AG09309 (cell line): ENCODE measurements around the gene PHF2.
"Not testable (repeated sequence)": the region's sequence is repeated elsewhere in the genome, so short reads cannot be mapped to it uniquely, and the experiment has no call there.

ENCODE experiments used
- DNase-seq: peaks from one replicate; pipeline ENCODE4 v3.0.0-alpha.2; 2010; ENCODE audit warnings: low read depth
- H3K4me3 ChIP-seq: 2 replicates; pipeline ENCODE4 v1.5.1; 2011; ENCODE audit warnings: mild to moderate bottlenecking, low read depth, low read length, moderate library complexity; ENCODE audit not compliant: control insufficient read depth
- TF ChIP-seq, protein P1 (sequence below): IDR thresholded peaks from 2 replicates; pipeline ENCODE4 v1.5.1; 2011; ENCODE audit warnings: mild to moderate bottlenecking, low read depth, low read length, inconsistent platforms; ENCODE audit not compliant: insufficient read depth, control insufficient read depth; ENCODE audit errors: missing control alignments

Gene PHF2

DNA sequence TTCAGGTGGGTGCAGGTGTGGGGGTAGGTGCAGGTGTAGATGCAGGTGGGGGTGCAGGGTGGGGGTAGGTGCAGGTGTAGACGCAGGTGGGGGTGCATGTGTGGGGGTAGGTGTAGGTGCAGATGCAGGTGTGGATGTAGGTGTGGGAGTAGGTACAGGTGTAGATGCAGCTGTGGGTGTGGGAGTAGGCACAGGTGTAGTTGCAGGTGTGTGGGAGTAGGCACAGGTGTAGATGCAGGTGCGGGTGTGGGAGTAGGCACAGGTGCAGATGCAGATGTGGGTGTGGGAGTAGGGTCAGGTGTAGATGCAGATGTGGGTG is 94.6 kb downstream of the PHF2 start:
- TF ChIP-seq, protein P1, sequence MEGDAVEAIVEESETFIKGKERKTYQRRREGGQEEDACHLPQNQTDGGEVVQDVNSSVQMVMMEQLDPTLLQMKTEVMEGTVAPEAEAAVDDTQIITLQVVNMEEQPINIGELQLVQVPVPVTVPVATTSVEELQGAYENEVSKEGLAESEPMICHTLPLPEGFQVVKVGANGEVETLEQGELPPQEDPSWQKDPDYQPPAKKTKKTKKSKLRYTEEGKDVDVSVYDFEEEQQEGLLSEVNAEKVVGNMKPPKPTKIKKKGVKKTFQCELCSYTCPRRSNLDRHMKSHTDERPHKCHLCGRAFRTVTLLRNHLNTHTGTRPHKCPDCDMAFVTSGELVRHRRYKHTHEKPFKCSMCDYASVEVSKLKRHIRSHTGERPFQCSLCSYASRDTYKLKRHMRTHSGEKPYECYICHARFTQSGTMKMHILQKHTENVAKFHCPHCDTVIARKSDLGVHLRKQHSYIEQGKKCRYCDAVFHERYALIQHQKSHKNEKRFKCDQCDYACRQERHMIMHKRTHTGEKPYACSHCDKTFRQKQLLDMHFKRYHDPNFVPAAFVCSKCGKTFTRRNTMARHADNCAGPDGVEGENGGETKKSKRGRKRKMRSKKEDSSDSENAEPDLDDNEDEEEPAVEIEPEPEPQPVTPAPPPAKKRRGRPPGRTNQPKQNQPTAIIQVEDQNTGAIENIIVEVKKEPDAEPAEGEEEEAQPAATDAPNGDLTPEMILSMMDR, result no peak
- no peak for DNase-seq
- H3K4me3 ChIP-seq, result no peak overlapping the region

DNA sequence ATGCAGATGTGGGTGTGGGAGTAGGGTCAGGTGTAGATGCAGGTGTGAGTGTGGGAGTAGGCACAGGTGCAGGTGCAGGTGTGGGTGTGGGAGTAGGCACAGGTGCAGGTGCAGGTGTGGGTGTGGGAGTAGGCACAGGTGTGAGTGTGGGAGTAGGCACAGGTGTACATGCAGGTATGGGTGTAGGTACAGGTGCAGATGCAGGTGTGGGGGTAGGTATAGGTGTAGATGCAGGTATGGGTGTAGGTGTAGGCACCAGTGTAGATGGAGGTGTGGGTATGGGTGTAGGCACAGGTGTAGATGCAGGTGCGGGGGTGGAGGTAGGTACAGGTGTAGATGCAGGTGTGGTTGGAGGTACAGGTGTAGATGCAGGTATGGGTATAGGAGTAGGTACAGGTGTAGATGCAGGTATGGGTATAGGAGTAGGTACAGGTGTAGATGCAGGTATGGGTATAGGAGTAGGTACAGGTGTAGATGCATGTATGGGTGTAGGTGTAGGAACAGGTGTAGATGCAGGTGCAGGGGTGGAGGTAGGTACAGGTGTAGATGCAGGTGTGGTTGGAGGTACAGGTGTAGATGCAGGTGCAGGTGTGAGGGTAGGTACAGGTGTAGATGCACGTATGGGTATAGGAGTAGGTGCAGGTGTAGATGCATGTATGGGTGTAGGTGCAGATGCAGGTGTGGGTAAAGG is 96.1 kb downstream of the PHF2 start:
- not testable (repeated sequence) for DNase-seq, H3K4me3 ChIP-seq

DNA sequence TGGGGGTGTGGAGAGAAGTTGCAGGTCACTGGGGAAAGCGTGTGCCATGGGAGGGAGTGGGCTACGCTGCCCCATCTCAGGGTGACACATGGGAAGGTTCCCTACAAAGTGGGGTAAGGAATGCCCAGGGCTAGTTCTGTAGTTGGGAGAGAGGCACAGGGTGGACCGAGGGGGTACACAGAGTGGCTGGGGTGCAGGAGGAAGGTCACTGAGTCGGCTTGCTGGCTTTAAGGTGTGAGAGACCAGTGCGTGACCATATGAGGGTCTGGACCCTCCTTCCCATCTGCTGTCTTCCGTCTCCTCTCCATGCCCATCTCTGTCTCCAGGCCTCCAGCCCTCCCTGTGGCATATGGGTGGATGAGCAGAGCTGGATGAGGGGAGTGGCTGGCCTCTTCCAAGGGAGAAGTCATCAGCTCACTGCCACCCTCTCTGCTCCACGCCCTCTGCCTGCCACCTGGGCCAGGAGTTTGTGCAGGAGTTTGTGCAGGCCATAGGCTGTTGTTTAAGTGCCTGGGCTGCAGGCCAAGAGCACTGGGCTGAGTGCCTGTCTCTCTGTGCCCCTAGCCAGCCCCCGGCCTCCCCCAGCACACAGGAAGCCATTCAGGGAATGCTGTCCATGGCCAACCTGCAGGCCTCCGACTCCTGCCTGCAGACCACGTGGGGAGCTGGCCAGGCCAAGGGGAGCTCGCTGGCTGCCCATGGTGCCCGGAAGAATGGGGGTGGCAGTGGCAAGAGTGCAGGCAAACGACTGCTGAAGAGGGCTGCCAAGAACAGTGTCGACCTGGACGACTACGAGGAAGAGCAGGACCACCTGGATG is 96.8 kb downstream of the PHF2 start:
- no peak overlapping the region for H3K4me3 ChIP-seq
- DNase-seq, result no peak

DNA sequence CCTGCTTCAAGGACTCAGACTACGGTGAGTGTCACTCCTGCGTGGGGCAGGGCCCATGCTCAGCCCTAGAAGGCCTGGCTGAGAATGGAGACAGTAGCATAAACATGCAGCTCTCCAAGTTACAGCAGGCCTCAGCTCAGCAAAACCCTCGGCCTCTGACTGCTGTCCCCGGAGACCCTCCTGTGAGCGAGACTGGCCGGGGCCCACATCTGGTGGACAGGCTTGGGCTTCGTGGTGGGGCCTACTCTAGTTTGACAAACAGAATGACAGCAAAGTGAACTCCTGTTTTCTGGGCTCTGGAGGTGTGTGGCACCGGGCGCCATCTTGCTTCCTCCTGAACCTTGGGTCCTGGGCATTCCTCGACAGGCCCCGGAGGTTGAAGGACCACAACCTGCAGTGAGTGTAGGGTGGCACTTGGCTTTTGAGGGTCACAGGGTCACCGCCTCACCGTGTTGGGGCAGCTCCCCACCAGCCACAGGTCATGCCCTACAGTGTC is 97.5 kb downstream of the PHF2 start:
- DNase-seq, result no peak
- H3K4me3 ChIP-seq, result no peak overlapping the region
- TF ChIP-seq, protein P1, result no peak

More for the DNA sequence above, 96.8 kb downstream of the PHF2 start:
- TF ChIP-seq, protein P1, result no peak

DNA sequence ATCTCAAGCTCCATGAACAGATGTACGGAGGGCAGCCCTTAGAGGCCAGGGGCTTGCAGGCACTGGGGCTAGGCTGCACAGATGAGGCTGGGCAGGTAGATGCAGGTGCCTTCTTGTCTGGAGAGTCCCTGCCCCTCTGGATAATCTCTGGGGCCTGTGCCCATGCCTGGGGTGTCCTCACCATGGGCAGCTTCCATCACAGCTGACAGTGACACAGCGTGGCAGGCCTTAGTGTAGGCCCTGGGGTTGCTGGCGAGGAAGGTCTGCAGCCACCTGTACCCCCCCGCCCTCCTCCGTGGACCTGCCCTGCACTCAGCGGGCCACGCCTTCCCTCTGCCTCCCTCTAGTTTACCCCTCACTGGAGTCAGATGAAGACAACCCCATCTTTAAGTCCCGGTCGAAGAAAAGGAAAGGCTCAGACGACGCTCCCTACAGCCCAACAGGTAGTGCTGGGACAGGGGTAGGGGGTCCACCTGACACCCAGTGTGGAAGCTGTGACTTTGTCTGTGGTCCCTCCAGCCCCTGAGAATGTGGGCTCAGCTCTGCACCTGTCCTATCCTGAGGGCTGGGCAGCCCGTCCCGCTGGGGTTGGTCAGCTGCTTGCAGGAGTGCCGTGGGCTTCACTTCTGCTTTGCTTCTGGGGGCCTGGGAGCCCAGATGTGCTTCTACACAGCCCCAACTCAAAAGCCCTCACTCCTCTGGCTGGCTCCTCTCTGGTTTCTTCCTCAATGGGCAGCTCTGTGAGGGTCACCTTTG is 98.4 kb downstream of the PHF2 start:
- H3K4me3 ChIP-seq, result no peak overlapping the region
- no peak for DNase-seq
- TF ChIP-seq, protein P1, result no peak

DNA sequence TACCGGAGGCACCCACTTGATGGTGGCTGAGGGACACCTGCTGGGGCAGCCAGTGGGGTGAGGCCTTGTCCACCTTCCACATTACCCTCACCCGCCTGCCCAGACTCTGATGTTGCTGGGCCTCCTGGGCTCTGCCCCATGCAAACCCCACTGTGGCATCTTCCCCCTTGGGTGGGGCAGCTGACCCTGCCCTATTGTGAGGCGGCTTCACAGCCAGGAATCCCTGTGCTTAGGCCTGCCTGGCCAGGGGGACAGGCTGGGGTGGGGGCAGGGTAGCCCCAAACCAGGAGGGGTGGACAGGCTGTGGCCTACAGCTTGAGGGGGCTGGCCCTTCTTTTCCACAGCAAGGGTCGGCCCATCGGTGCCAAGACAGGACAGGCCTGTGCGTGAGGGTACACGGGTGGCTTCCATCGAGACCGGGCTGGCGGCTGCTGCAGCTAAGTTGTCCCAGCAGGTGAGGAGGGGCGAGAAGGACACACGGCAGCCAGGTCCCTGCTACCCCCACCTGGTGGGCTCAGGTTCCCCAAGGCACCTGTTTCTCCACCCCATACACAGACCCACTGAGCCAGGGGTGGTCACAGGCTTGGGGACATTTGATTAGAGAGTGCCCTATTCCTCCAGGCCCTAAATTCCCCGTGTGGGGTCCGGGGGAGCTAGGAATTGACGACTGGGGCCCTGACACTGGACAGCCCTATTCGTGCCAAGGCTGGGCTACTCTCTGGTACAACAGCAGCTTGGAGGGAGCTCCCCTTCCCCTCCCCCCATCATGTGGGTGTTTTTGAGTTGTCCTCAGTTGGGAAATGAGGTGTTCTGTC is 99.2 kb downstream of the PHF2 start:
- no peak for DNase-seq
- TF ChIP-seq, protein P1, result no peak
- no peak overlapping the region for H3K4me3 ChIP-seq
